Globus pallidus (tissue), 1 donor: ENCODE data around the gene SIM2.

Source experiments
- DNase-seq: peaks from one replicate; pipeline ENCODE4 v3.0.0-alpha.2; 2015; ENCODE audit warnings: low spot score

SIM2 gene

GRCh38 chr21:36735724-36736320, 36.9 kb downstream of the SIM2 start:
- DNase-seq, result no peak

GRCh38 chr21:36738489-36739126, 39.7 kb downstream of the SIM2 start:
- DNase-seq, result no peak

- DNase-seq, result no peak
Observed at GRCh38 chr21:36741506-36741905, 42.6 kb downstream of the SIM2 start.

- no peak for DNase-seq
Observed at GRCh38 chr21:36743008-36743407, 44.1 kb downstream of the SIM2 start.

GRCh38 chr21:36743446-36743845, 44.5 kb downstream of the SIM2 start:
- DNase-seq, result no peak

GRCh38 chr21:36744190-36744559, 45.3 kb downstream of the SIM2 start:
- DNase-seq, result no peak

GRCh38 chr21:36744560-36745231, 45.8 kb downstream of the SIM2 start:
- DNase-seq, result no peak

- no peak for DNase-seq
Observed at GRCh38 chr21:36745459-36745858, 46.5 kb downstream of the SIM2 start.

GRCh38 chr21:36747041-36747814, 48.3 kb downstream of the SIM2 start:
- DNase-seq, result no peak

- peak; percentile 51 for DNase-seq
Observed at GRCh38 chr21:36747815-36748383, 49.0 kb downstream of the SIM2 start.

- no peak for DNase-seq
Observed at GRCh38 chr21:36749935-36750575, 51.1 kb downstream of the SIM2 start.

- DNase-seq, result no peak
Observed at GRCh38 chr21:36750576-36750959, 51.7 kb downstream of the SIM2 start.

GRCh38 chr21:36751383-36751782, 52.5 kb downstream of the SIM2 start:
- DNase-seq, result no peak

GRCh38 chr21:36753556-36753955, 54.6 kb downstream of the SIM2 start:
- no peak for DNase-seq

GRCh38 chr21:36754241-36754898, 55.5 kb downstream of the SIM2 start:
- no peak for DNase-seq

- DNase-seq, result peak; percentile 91
Observed at GRCh38 chr21:36756527-36756926, 57.6 kb downstream of the SIM2 start.

- peak; percentile 66 for DNase-seq
Observed at GRCh38 chr21:36757196-36757595, 58.3 kb downstream of the SIM2 start.

- DNase-seq, result no peak
Observed at GRCh38 chr21:36759348-36760083, 60.6 kb downstream of the SIM2 start.

- no peak for DNase-seq
Observed at GRCh38 chr21:36761685-36762084, 62.8 kb downstream of the SIM2 start.

GRCh38 chr21:36762642-36763041, 63.7 kb downstream of the SIM2 start:
- no peak for DNase-seq

- no peak for DNase-seq
Observed at GRCh38 chr21:36763305-36763704, 64.4 kb downstream of the SIM2 start.
